Measurements from ENCODE around the gene TRIM26. TPM values are rescaled to one million over a fixed set of nuclear protein-coding genes. Genes with fewer than 3 reads are reported as not detected.

The TRIM26 gene
- total and polyA plus RNA-seq, 2 of the 8 experiments (the other 6 are each of a cell fraction or from before 2014, with no cell fraction given), result 21.5 to 32.3 TPM

DNA sequence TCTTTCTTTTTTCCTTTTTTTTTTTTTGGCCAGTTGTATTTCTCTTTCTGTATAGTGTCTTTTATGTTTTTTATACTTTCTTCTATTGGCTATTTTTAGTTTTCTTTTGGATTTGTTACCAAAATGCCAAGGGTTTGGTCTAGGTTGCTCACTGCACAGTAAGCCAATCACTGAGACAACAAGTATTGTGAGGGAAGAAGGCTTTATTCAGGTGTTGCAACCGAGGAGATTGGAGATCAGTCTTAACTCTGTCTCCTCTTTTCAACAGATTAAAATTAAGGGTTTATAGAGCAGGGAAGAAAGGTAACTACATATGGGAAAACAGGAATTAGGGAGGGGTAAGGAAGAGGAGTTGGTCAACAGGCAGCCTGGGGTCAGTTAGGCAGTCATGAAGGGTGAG is 10.1 kb upstream of the TRIM26 start (continued):
- no peak for TF ChIP-seq SP2 (IDR thresholded peaks at IDR 0.05; ENCODE audit: low read length)
- TF ChIP-seq EGR1 (IDR thresholded peaks at IDR 0.05; ENCODE audit: borderline replicate concordance, low read depth, low read length), result no peak
- TF ChIP-seq SIRT6 (IDR thresholded peaks at IDR 0.05; ENCODE audit: low read length), result no peak
- TF ChIP-seq, protein P1, sequence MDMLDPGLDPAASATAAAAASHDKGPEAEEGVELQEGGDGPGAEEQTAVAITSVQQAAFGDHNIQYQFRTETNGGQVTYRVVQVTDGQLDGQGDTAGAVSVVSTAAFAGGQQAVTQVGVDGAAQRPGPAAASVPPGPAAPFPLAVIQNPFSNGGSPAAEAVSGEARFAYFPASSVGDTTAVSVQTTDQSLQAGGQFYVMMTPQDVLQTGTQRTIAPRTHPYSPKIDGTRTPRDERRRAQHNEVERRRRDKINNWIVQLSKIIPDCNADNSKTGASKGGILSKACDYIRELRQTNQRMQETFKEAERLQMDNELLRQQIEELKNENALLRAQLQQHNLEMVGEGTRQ (IDR thresholded peaks at IDR 0.05; ENCODE audit: low read length), result no peak
- TF ChIP-seq, protein P2, sequence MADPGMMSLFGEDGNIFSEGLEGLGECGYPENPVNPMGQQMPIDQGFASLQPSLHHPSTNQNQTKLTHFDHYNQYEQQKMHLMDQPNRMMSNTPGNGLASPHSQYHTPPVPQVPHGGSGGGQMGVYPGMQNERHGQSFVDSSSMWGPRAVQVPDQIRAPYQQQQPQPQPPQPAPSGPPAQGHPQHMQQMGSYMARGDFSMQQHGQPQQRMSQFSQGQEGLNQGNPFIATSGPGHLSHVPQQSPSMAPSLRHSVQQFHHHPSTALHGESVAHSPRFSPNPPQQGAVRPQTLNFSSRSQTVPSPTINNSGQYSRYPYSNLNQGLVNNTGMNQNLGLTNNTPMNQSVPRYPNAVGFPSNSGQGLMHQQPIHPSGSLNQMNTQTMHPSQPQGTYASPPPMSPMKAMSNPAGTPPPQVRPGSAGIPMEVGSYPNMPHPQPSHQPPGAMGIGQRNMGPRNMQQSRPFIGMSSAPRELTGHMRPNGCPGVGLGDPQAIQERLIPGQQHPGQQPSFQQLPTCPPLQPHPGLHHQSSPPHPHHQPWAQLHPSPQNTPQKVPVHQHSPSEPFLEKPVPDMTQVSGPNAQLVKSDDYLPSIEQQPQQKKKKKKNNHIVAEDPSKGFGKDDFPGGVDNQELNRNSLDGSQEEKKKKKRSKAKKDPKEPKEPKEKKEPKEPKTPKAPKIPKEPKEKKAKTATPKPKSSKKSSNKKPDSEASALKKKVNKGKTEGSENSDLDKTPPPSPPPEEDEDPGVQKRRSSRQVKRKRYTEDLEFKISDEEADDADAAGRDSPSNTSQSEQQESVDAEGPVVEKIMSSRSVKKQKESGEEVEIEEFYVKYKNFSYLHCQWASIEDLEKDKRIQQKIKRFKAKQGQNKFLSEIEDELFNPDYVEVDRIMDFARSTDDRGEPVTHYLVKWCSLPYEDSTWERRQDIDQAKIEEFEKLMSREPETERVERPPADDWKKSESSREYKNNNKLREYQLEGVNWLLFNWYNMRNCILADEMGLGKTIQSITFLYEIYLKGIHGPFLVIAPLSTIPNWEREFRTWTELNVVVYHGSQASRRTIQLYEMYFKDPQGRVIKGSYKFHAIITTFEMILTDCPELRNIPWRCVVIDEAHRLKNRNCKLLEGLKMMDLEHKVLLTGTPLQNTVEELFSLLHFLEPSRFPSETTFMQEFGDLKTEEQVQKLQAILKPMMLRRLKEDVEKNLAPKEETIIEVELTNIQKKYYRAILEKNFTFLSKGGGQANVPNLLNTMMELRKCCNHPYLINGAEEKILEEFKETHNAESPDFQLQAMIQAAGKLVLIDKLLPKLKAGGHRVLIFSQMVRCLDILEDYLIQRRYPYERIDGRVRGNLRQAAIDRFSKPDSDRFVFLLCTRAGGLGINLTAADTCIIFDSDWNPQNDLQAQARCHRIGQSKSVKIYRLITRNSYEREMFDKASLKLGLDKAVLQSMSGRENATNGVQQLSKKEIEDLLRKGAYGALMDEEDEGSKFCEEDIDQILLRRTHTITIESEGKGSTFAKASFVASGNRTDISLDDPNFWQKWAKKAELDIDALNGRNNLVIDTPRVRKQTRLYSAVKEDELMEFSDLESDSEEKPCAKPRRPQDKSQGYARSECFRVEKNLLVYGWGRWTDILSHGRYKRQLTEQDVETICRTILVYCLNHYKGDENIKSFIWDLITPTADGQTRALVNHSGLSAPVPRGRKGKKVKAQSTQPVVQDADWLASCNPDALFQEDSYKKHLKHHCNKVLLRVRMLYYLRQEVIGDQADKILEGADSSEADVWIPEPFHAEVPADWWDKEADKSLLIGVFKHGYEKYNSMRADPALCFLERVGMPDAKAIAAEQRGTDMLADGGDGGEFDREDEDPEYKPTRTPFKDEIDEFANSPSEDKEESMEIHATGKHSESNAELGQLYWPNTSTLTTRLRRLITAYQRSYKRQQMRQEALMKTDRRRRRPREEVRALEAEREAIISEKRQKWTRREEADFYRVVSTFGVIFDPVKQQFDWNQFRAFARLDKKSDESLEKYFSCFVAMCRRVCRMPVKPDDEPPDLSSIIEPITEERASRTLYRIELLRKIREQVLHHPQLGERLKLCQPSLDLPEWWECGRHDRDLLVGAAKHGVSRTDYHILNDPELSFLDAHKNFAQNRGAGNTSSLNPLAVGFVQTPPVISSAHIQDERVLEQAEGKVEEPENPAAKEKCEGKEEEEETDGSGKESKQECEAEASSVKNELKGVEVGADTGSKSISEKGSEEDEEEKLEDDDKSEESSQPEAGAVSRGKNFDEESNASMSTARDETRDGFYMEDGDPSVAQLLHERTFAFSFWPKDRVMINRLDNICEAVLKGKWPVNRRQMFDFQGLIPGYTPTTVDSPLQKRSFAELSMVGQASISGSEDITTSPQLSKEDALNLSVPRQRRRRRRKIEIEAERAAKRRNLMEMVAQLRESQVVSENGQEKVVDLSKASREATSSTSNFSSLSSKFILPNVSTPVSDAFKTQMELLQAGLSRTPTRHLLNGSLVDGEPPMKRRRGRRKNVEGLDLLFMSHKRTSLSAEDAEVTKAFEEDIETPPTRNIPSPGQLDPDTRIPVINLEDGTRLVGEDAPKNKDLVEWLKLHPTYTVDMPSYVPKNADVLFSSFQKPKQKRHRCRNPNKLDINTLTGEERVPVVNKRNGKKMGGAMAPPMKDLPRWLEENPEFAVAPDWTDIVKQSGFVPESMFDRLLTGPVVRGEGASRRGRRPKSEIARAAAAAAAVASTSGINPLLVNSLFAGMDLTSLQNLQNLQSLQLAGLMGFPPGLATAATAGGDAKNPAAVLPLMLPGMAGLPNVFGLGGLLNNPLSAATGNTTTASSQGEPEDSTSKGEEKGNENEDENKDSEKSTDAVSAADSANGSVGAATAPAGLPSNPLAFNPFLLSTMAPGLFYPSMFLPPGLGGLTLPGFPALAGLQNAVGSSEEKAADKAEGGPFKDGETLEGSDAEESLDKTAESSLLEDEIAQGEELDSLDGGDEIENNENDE (IDR thresholded peaks at IDR 0.05; ENCODE audit: insufficient replicate concordance, low read length), result no peak
- no peak for TF ChIP-seq JUN (IDR thresholded peaks at IDR 0.05; ENCODE audit: low read depth, low read length)
- no peak for TF ChIP-seq PHF8 (conservative IDR thresholded peaks at IDR 0.05; ENCODE audit: low read depth, low read length)
- no peak for TF ChIP-seq TAF7 (optimal IDR thresholded peaks at IDR 0.05; ENCODE audit: borderline replicate concordance, low read depth, low read length)
